Suppressor macrophage treated with lipopolysaccharide for 1 hour (primary cell): ENCODE results near the gene ACTG2.
"Not testable (repeated sequence)": the region's sequence is repeated elsewhere in the genome, so short reads cannot be mapped to it uniquely, and the experiment has no call there.

ENCODE experiments used
- DNase-seq, 3 donors: peaks; one replicate each; pipeline ENCODE4 v3.0.0-alpha.2; 2020 to 2022

ACTG2 gene

GRCh38 chr2:73937103-73937885, 44.5 kb downstream of the ACTG2 start:
- DNase-seq = no peak

GRCh38 chr2:73937899-73938298, 45.1 kb downstream of the ACTG2 start:
- no peak for DNase-seq

DNA sequence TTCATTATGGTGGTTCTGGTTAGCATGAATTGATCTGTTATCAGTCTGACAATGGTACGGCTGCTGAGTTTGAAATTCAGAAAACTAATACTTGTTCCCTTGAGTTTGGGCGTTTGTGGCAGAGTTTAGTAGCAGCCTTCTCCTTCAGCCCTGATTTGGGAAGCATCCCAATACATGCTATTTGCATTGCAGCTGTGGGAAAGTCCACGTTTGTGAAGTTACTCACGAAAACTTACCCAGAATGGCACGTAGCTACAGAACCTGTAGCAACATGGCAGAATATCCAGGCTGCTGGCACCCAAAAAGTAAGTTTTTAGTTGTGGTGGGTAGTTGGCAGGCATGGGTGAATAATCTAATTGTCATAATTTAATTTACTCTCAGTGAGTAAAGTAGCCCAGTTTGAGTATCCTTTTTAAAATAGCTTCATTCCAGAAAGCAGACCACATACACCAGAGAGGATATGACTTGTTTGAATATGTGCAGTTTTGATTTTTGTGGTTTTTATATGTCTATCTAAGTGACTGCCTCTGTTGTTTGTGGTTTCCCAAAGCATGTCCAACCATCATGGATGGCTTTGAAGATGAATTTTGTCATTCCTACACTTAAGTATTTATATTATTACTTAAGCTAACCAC, 46.0 kb downstream of the ACTG2 start:
- no peak for DNase-seq

DNA sequence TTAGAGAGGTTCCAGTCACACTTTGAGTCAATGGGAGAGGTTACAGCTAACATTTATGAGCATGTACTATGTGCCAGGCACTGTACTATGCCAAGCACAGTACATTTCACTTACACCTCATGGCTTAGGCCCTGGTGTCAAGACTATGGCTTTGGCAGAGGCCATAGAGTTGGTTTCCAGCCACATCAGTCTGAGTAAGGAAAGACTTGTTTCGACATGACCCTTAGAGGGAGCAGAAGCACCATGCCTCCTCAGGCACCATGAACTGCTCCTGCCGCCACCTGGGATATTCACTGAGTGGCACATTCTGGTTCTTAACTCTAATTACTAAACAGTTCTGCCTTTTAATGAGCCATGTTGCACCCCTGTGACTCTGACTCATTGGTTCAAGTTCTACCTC, 46.6 kb downstream of the ACTG2 start:
- peak; percentile 32 to 39 (median 34) for DNase-seq

GRCh38 chr2:73940066-73940465, 47.3 kb downstream of the ACTG2 start:
- DNase-seq = not testable (repeated sequence)

- DNase-seq = no peak
Measured at GRCh38 chr2:73942664-73943063, 49.9 kb downstream of the ACTG2 start.

GRCh38 chr2:73944714-73945113, 51.9 kb downstream of the ACTG2 start:
- no peak for DNase-seq

- no peak for DNase-seq
Measured at GRCh38 chr2:73946215-73946614, 53.4 kb downstream of the ACTG2 start.

GRCh38 chr2:73946666-73947065, 53.9 kb downstream of the ACTG2 start:
- no peak for DNase-seq

DNA sequence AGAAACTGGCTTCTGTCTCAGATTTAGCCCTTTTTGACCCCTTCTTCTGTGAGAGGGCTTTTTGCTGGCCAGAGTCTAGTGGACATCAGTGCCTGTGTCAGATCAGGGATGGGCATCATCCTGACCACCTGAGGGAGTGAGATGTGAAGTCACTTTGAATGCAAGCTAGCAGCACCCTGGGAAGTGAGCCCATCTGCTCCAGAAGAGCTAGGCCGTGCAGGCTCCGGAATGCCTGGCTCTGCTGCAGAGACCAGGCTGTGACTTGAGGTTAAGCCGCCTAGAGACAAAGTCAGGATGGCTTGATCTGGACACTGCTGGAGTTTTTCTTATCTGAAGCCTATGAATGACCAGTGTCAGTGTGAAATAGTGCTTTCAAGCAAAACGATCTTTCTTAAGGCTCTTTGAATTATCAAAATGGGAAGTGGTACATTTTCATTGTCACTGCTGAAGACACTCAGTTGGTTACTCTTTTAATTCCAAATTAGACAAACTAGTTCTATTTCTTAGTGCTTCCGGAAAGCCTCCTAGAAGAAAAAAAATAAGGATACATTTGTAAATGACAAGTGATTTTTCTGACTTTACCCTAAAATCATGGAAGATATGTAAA, 54.7 kb downstream of the ACTG2 start:
- no peak for DNase-seq

GRCh38 chr2:73949802-73950201, 57.0 kb downstream of the ACTG2 start:
- DNase-seq = no peak

- peak; percentile 86 to 93 (median 92) for DNase-seq
Measured at GRCh38 chr2:73952499-73953446, 60.0 kb downstream of the ACTG2 start.

DNA sequence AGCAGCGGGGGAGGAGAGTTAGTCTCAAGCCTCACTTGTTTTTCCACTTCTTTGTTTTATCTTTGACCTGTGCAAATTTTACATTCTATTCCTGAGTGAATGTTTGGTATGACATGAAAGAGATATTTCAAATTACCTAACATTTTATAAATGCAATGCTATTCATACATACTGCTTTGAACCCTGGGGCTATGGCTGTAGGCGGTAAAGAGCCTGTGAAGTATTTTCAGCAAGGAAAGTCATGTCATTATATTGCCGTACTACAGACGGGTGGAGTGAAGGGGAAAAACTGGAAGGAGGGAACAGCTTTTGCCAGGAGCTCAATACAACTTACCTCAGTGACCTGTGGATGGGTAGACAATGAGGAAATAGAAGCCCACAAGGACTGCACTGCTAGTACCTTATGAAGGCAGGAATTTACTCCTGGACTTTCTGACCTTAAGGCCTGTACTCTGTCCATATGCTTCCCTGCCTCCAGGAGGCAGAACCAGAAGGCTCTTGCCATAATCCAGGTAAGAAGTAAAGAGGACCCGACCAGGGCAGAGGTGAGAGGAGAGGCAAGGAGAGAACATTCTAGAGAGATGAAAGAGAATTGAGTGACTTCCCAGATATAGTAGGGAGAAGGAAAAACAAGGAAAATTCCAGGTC, 63.5 kb downstream of the ACTG2 start:
- DNase-seq = no peak

DNA sequence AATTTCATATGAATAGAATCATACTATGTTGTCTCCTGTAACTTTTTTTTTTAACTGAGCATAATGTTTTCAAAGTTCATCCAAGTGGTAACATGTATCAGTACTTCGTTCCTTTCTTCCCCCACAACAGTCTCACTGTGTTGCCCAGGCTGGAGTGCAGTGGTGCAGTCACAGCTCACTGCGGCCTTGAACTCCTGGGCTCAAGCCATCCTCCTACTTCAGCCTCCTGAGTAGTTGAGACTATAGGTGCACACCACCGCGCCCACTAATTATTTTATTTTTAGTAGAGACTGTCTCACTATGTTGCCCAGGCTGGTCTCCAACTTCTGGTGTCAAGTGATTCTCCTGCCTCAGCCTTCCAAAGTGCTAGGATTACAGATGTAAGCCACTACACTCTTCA, 68.5 kb downstream of the ACTG2 start:
- DNase-seq = no peak

GRCh38 chr2:73961823-73962615, 69.2 kb downstream of the ACTG2 start:
- no peak for DNase-seq

- DNase-seq = no peak
Measured at GRCh38 chr2:73962798-73963197, 70.0 kb downstream of the ACTG2 start.

GRCh38 chr2:73963385-73964120, 70.7 kb downstream of the ACTG2 start:
- DNase-seq = peak; percentile 44 to 75 (median 74)

- DNase-seq = no peak
Measured at GRCh38 chr2:73964223-73964622, 71.4 kb downstream of the ACTG2 start.

GRCh38 chr2:73965053-73965452, 72.2 kb downstream of the ACTG2 start:
- DNase-seq = no peak

- no peak for DNase-seq
Measured at GRCh38 chr2:73968357-73968937, 75.6 kb downstream of the ACTG2 start.
